AG10803 (cell line): ENCODE results near the gene TIMM44.

Experiments
- DNase-seq: peaks from one replicate; pipeline ENCODE4 v3.0.0; 2010; ENCODE audit warnings: low read depth
- H3K4me3 ChIP-seq: 2 replicates; pipeline ENCODE4 v1.5.1; 2011; ENCODE audit warnings: mild to moderate bottlenecking, low read length, control low read depth
- CTCF ChIP-seq: conservative IDR thresholded peaks from 2 replicates; pipeline ENCODE4 v1.5.1; 2011; ENCODE audit warnings: mild to moderate bottlenecking, low read length, control low read depth, inconsistent platforms

Gene TIMM44

DNA sequence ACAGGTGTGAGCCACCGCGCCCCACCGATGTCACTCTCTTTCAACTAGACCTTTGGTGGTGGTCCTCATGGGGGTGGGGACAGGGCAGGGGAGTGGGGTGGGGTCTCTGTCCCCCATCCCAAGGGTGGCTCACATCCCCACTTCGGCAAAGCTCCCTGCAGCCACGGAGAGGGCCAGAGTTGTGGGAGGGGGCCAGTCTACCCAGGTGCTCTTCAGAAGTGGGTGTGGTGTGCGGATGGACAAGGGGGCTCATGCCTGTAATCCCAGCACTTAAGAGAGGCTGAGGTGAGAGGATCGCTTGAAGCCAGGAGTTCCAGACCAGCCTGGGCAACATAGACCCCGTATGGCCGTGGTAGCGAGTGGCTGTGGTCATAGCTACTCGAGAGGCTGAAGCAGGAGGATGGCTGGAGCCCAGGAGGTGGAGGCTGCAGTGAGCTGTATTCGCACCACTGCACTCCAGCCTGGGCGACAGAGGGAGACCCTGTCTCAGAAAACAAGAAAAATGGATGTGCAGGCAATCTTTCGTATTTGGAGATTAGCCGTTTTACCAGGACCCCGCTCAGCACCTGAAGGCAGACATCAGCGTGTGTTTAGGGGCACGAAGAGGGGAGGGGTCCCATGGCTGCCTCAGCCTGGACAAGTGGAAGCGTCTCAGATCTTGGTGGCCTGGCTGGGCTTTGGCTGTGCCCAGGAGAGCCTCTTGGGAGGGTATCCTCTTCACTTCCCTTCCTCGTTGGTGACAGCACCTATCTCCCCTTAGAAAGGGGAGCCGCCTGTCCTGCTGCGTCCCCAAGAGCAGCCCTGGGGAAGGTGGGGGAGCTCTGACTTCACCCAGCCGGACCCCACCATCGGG is 28.0 kb downstream of the TIMM44 start:
- TF ChIP-seq CTCF, result no peak
- no peak for DNase-seq
- H3K4me3 ChIP-seq, result peak overlapping the region; percentile 54

DNA sequence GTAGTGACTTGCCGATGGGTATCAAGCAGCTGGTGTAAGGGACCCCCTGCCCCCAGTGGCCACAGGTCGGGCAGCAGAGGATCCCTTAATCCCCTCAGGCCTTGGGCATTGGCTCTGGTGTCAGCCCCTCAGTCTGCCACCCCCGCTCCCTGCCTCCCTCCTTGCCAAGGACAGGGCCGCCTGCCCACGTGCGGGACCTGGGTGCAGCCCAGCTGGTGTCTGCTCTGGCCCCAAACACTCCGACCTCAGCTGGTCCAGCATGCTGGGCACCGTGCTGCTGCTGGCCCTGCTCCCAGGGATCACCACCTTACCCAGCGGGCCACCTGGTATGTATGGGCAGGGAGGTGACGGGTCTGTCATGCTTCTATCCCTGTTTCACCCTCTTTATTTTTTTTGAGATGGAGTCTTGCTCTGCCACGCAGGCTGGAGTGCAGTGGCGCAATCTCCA is 28.8 kb downstream of the TIMM44 start, which contains the start of gene TGFBR3L:
Gene TGFBR3L (plus strand): TSS at position 233 of the 448 bp plus-strand sequence.
- H3K4me3 ChIP-seq, result peak within 1 kb of the TSS; percentile 54
- no peak for TF ChIP-seq CTCF
- DNase-seq, result no peak

GRCh38 chr19:7914099-7914498 is 29.4 kb downstream of the TIMM44 start:
- no peak for DNase-seq
- TF ChIP-seq CTCF, result no peak
- H3K4me3 ChIP-seq, result no peak overlapping the region

DNA sequence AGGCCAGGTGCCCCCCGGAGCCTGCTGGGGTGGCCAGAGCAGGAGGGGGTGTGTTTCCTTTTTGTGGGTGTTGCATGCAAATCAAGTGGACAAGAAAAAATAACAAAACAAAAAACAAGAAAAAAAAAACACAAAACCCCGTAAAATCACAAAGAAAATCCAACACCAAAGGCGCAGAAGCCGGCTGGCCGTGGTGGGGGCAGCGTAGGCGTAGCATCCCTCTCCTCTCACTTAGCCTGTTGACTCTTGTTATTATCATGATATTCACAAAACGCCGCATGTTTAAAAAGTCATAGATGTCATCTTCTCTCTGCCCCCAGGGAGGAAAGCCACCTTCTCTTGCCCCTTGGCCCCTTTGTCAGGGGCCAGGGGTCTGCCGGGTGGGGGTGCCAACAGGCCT is 29.8 kb downstream of the TIMM44 start:
- H3K4me3 ChIP-seq, result no peak overlapping the region
- DNase-seq, result no peak
- TF ChIP-seq CTCF, result no peak

GRCh38 chr19:7912697-7913564 is 30.5 kb downstream of the TIMM44 start:
- no peak overlapping the region for H3K4me3 ChIP-seq
- TF ChIP-seq CTCF, result no peak

DNA sequence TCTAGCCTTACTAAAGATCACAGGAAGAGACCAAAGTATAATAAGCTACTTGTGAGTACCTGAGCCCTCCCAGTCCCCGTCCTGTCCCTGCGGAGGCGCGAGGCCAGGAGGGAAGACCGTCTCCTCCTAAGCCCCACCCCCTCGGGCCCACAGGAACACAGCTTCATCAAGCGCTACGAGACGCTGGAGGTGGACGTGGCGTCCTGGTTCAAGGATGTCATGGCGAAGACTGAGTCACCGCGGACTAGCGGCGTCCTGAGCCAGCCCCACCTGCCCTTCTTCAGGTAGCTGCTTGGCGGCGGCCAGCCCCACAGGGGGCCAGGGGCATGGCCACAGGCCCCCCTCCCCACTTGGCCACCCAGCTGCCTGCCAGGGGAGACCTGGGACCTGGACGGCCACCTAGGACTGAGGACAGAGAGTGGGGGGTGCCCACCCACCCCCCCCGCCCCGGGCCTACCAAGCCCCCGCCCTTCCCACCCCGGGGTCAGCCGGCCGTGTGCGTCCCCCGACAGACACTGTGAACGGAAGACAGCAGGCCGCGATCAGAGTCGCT is 31.2 kb downstream of the TIMM44 start:
- no peak for DNase-seq
- TF ChIP-seq CTCF, result no peak
- H3K4me3 ChIP-seq, result no peak overlapping the region

More at GRCh38 chr19:7912697-7913564, 30.5 kb downstream of the TIMM44 start:
- no peak for DNase-seq
